HG03064 (cell line): ENCODE measurements around the gene R3HDM1.
"Not testable (repeated sequence)": the region's sequence is repeated elsewhere in the genome, so short reads cannot be mapped to it uniquely, and the experiment has no call there.

Experiments
- ATAC-seq: cut with Tn5 transposase; IDR thresholded peaks from one replicate; pipeline ENCODE4 v1.9.1; 2021; ENCODE audit warnings: low read depth; ENCODE audit not compliant: unreplicated experiment

Gene R3HDM1

GRCh38 chr2:135701442-135701841 lies 170.2 kb downstream of the R3HDM1 start:
- ATAC-seq = no peak

- ATAC-seq = no peak
These were observed 172.0 kb downstream of the R3HDM1 start for GRCh38 chr2:135703300-135703699.

GRCh38 chr2:135704075-135704474 lies 172.8 kb downstream of the R3HDM1 start:
- ATAC-seq = not testable (repeated sequence)

GRCh38 chr2:135708159-135708558 lies 176.9 kb downstream of the R3HDM1 start:
- ATAC-seq = no peak

- ATAC-seq = no peak
These were observed 178.7 kb downstream of the R3HDM1 start for GRCh38 chr2:135709992-135710391.

- not testable (repeated sequence) for ATAC-seq
These were observed 183.8 kb downstream of the R3HDM1 start for GRCh38 chr2:135715086-135715485.

- ATAC-seq = no peak
These were observed 196.9 kb downstream of the R3HDM1 start for GRCh38 chr2:135728064-135728743.

- ATAC-seq = no peak
These were observed 201.3 kb downstream of the R3HDM1 start for GRCh38 chr2:135732561-135732960.

- ATAC-seq = no peak
These were observed 201.8 kb downstream of the R3HDM1 start for GRCh38 chr2:135733045-135733444.

GRCh38 chr2:135736546-135736945 lies 205.3 kb downstream of the R3HDM1 start:
- ATAC-seq = no peak

- no peak for ATAC-seq
These were observed 208.9 kb downstream of the R3HDM1 start for GRCh38 chr2:135740206-135740605.

- ATAC-seq = no peak
These were observed 209.7 kb downstream of the R3HDM1 start for GRCh38 chr2:135741043-135741394.

GRCh38 chr2:135741395-135742324 lies 210.4 kb downstream of the R3HDM1 start, which contains the start of gene UBXN4:
TSS of gene UBXN4 (plus strand) at chr2:135741855. CDS start at chr2:135741930, 75 bp downstream.
- peak; percentile 97 for ATAC-seq

- ATAC-seq = peak; percentile 21
These were observed 211.1 kb downstream of the R3HDM1 start for GRCh38 chr2:135742325-135742757.

GRCh38 chr2:135743860-135744259 lies 212.6 kb downstream of the R3HDM1 start:
- no peak for ATAC-seq

- ATAC-seq = no peak
These were observed 213.6 kb downstream of the R3HDM1 start for GRCh38 chr2:135744760-135745314.

GRCh38 chr2:135745545-135745944 lies 214.3 kb downstream of the R3HDM1 start:
- ATAC-seq = no peak

GRCh38 chr2:135755573-135755972 lies 224.3 kb downstream of the R3HDM1 start:
- no peak for ATAC-seq

- no peak for ATAC-seq
These were observed 225.4 kb downstream of the R3HDM1 start for GRCh38 chr2:135756692-135757091.

GRCh38 chr2:135762022-135762421 lies 230.7 kb downstream of the R3HDM1 start:
- ATAC-seq = no peak

GRCh38 chr2:135762530-135762929 lies 231.2 kb downstream of the R3HDM1 start:
- no peak for ATAC-seq
